Activated CD4-positive, alpha-beta T cell treated with anti-CD3 and anti-CD28 coated beads, Interleukin-2, amount 50 U/mL, for 16 hours (primary cell): ENCODE measurements around the gene LTBR.

Source experiments
- DNase-seq: peaks from one replicate; pipeline ENCODE4 v3.0.0-alpha.2; 2020

The LTBR gene

DNA sequence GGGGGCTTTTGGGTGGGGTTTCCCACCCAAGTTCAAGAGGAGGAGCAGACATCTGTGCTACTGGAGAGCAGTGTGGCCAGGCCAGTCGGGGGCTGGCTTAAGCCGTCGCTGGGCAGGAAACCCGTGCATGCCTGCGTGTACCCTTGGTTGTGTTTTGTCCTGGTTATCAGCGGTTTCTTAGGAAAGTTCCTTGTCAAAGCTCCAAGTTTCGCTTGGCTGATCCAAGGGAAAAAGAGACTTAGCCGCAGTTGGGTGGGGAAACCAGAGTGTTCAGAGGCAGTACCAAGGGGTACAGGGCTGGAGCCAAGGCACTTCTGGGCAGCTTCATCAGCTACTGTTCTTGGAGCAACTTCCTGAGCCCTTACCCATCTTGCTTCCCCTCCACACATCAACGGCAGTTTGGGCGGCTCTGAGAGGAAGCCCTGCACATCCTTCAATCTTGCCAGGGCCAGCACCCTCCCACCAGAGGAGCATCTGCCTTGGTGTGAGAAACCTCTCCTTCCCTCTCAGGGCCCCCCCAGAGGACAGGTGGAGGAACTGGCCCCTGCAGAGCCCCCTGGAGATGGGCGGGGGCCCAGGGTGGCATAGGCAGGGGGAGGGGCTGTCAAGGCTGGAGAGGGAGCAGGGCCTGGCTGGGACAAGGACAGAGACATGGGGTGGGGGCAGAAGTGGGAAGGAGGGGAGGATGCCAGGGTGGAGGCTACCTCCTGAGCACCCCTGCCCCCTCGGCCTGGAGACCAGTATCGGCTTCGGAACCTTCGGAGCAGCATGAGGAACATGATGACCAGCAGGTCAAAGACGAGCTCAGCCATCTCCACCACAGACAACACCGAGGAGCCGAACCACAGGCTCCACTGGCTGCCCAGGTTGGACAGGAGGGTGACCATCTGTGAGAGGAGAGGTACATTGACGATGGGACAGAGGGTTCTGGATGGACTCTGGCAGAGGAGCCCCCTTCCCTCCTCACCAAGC, 36.3 kb upstream of the LTBR start:
- no peak for DNase-seq

DNA sequence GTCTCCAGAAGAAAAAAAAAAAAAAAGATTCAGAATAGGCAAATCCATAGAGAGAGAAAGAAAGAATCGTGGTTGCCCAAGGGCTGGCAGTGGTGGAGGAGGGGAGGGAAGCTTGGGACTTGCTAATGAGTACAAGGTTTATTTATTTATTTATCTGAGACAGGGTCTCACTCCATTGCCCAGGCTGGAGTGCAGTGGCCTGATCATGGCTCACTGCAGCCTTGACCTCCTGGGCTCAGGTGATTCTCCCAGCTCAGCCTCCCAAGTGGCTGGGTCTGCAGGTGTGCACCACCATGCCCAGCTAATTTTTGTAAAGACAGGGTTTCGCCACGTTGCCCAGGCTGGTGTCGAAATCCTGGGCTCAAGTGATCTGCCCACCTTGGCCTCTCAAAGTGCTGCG, 32.3 kb upstream of the LTBR start:
- DNase-seq, result no peak

DNA sequence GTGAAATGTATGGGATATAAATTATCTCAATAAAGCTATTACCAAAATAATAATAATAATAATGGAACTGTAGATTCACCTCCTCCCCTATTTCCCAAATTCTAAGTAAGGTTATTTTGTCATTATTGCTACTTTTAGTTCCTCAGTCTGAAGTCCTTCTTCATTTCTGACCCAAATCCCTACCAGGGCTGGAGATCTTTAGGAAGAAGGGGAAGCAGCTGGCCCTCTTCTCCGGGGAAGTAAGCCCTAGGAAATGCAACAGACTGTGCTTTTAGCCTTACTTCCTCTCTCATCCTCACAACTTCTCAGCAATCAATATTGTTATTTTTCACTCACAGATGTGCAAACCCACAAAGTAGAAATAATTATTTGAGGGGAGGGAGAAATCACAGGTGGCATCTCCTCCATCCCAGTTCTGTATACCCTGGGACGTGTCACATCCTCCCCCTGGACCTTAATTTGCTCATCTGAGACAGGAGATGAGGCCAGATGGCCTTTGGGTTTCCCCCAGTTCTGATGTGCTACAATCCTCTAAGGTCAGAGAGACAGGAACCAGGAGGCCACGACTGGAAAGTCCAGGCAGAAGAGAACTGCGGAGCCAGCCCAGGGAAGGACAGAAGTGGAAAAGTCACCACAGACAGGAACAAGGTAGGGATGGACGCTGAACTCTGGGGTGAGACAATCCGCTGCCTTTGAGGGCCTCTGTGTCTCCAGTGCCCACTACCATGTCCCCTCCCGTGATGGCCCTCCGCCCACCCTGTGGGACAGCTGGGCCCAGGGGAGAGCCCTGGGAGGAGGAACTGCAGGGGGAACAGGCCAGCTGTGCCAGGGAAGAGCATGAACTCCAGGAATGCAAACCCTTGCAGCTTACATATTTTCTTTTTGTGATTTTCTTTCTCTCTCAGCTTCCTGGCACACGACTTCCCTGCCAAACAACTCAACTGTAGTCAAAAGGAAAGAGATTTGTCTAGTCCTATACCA, 31.5 kb upstream of the LTBR start:
- no peak for DNase-seq

DNA sequence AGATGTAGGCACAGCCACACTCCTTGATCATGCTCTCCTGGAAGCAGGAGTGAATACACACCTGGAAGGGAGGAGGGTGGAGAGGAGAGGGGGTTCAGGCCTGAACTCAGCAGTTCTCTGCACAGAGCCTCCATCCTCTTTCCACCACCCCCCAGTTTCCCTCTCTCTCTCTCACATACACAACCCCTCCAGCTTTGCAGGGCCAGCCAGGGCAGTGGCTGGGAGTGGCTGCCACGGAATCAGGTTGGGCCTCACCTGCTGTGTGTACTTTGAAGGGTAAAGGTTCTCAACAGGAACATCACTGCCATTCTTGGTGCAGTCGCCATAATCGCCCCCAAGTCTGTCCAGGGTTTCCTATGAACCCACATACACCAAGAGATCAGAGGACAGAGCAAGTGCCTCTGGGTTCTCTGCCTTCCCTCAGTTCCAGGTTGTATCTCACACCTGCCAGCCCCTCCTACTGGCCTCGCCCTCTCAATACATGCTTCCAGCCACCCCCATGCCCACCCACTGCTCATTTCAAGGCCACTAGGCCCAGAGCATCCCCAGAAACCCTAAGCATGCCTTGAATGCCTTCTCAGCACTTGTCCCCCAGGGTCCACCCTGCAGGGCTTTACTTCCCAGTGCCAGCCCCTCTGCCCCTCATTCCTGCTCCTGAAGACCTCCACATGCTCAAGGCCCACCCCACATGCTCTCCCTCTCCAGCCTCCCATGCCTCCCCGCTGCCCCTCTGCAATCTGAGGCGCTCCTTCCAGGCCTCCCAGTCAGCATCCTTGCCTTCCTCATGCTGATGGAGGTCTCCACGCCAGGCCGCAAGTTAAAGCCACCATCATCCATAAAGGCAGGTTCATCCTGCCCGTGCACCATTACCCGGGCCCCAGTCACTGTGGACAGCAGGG, 29.2 kb upstream of the LTBR start:
- DNase-seq, result no peak

DNA sequence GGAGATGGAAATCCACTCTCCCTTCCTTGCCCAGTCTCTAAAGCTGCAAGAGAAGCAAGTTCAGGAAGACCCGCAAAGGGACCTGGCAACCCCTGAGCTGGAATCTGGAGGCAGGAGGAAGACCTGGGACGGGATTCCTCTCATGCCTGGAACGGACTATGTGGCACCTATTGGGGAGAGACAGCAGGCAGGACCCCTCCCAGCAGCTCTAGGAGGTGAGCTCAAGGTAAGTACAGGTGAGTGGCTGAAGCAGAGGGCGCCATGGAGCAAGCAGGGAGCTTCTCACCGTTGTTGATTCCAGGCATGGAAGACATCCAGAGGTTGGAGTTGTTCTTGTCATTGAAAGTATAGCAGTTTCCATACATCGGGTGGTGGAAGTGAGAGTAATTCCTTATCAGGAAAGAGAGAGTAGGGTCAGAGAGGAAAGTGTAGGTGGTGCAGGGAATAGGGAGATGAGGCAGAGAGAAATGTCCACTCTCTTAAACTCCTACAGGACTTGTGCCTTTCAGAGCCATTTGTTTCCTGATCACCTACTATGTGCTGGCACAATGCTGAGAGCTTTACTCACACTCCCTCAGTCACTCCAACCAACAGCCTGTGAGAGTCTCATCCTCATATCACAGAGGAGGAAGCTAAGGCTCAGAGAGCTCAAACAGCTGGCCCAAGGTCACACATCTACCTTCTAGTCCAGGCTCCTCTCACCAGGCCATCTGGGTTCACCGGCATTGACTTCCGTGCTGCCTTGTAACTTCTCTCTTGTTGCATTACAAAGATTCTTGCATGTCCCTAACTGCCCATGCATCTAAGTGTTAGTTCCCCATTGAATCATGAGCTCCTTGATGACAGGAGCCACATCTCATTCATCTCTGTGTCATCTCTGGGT, 28.2 kb upstream of the LTBR start:
- no peak for DNase-seq

DNA sequence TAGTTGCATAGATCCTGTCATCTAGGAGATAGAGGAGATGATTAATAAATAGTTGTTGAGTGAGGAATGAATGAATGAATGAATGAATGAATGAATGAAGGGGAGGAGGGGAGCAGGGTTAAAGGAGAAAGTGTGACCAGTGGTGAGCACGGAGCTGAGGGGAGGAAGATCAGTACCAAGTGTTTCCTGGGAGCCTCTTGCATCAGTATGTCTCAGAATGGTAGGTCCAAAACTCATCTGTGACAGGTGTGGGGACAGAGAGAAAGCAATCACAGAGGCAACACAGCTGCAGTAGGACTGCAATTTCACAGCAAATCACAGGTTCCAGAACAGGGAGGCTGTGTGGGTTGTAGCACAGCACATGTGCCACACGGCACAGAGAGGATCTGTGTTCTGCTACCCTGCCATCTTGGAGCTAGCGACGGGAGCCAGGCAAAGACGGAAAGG, 27.6 kb upstream of the LTBR start:
- no peak for DNase-seq

DNA sequence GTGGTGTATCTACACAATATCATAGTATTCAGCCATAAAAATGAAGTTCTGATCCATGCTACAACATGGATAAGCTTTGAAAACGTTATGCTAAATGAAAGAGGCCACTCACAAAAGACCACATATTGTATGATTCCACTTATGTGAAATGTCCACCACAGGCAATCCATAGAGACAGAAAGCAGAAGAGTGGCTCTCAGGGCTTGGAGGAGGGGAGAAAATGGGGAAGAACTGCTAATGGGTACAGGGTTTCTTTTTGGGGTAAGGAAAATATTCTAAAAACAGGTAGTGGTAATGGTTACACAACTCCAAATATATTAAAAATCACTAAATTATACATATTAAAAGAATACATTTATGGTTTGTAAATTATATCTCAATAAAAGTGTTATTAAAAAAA, 25.1 kb upstream of the LTBR start:
- DNase-seq, result no peak

DNA sequence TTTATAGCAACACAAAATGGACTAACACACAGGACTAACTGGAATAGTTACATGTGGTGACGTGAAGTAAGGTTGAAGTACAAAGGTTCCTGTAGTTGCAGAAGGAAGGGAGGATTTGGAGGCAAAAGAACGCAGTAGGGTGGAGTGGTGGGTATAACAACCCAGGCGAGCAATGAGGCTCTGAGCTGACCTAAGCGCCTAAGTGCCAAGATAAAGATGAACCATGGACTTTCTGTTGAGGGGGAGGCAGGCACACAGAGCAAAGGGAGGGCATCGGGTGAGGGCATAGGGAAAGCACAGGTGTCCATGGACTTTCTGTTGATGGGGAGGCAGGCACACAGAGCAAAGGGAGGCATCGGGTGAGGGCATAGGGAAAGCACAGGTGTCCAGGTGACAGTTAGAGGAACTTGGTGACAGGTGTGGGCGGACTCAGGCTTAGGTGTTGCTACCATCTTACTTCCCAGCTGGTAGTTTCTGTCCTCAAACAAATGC, 23.8 kb upstream of the LTBR start:
- no peak for DNase-seq

DNA sequence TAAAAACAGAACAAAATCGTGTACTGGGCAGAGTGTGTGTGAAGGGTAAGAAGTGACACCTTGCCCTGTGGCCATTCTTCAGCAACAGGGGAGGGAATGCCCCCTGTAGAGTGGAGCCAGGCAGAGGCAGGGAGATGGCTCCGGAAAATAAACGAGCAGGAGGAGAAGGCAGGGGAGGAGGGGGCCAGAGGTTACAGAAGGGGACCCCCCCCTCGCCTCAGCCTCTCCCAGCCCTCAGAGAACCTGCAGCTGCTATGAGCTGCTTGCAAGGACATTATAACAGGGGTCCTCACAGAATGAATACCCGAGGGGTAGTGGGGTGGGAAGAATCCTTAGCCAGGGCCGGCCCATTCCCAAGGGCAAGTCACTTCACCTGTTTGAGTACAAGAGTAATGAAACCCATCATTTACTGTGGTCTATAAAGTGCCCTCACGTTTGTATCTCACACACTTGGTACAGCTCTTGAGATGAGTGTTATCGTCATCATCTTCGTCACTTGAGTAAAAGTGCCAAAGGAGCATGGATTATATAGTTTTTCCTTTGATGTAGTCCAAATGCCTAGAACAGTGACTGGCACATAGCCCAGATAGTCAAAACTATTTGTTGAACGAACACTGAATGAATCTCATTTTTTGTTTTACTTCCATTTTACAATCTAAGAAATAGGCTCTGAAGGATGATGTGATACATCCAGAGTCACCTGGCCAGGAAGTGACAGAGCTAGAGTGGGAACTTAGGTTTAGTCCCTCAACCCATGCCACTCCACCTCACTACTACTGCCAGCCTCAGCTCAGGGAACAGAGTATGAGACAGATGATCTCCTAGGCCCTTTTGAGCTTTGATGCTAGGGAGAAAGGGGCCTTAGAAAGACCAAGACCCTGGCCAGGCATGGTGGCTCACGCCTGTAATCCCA, 23.1 kb upstream of the LTBR start:
- DNase-seq, result no peak

DNA sequence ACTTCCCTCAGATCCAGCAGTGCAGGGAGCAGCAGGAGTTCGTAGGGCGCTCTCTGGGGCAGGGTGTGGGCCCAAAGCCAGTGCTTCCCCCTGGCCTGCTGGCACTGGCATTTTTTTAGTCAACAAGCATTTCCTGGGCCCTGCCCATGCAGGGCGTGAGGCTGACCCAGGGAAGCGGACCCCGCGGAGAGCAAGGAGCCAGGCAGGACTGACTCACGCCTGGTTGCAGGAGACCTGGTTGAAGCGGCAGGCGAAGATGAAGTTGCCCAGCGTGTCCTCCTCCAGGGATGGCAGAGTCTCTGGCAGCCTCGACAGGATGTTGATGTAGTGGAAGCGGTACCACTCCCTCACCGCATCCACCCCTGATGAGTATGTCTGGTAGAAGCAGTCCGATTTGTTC, 22.1 kb upstream of the LTBR start:
- no peak for DNase-seq

DNA sequence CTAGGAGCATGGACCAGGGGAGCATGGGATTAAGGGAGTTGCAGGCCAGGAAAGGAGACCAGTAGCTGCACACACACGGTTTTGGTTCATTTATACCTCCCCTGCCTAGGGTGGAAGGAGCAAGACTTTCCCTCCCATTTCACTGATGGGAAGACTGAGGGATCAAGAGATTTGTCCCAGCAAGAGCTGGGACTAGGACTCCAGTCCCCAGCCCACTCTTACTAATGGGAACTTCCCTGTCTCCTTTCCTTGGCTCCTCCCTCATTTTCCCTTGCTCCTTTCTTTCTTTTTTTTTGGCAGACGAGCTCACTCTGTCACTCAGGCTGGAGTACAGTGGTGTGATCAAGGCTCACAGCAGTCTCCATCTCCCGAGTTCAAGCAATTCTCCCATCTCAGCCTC, 21.6 kb upstream of the LTBR start:
- no peak for DNase-seq

DNA sequence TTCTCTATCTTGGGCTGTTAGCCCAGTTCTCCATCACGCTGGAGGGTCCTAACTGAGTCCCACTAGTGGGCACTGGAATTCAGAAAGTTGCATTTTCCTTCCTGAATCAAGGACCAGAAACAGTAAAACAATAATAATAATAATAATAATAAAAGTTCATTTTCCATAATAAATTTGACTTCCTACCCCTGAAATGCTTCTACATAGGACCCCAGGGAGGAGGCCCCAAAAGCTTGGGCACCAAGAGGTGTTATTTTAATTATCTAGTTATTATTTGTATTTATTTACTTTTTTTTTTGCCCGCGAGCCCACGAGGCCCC, 21.0 kb upstream of the LTBR start:
- DNase-seq, result no peak

DNA sequence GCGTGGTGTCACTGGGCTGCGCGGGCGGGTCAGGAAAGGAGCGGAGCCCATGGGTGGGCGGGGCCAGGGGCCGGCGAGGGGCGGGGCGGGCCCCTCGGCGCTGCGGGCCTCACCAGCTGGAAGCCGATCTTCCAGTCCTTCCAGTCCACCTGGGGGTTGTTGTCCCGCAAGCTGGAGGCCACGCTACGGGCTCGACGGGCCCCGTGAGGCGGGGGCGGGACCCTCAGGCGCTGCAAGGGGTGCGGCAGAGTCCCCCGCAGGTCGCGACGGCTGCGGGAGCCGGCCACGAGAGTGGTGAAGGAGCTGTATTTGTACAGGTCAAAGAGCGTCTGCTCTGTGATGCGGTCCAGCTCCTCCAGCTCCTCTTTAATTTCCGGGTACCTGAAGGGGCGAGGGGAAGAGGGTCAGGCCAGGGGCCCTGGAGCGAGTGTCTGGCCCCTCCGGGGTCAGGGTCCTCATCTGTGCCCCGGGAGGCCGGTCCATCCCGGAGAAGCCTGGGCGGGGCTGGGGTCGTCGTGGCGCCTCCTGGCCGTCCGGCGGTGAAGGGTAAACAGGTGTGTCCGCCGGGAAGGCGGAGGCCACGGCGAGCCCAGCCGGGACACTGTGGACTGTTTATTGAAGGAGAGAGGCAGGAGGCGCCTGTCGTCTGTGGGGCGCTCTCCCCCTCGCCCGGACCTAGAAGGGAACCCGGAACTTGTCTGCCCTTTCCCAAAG, 20.5 kb upstream of the LTBR start:
- DNase-seq, result peak; percentile 58

DNA sequence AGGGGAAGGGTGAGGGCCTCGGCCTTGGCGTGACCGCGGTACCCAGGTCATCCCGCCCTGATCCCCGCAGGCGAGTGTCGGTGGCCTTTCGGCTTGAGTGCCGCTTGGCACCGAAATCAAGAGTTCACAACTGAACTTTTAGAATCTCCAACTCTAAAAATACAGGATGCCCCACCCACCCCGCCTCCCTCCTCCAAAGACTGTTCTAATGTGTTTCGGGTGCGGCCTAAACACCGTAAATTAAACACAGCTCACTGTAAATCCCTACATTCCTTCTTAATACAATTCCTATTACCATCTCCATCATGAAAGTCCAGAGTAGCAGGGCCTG, 20.0 kb upstream of the LTBR start:
- no peak for DNase-seq

DNA sequence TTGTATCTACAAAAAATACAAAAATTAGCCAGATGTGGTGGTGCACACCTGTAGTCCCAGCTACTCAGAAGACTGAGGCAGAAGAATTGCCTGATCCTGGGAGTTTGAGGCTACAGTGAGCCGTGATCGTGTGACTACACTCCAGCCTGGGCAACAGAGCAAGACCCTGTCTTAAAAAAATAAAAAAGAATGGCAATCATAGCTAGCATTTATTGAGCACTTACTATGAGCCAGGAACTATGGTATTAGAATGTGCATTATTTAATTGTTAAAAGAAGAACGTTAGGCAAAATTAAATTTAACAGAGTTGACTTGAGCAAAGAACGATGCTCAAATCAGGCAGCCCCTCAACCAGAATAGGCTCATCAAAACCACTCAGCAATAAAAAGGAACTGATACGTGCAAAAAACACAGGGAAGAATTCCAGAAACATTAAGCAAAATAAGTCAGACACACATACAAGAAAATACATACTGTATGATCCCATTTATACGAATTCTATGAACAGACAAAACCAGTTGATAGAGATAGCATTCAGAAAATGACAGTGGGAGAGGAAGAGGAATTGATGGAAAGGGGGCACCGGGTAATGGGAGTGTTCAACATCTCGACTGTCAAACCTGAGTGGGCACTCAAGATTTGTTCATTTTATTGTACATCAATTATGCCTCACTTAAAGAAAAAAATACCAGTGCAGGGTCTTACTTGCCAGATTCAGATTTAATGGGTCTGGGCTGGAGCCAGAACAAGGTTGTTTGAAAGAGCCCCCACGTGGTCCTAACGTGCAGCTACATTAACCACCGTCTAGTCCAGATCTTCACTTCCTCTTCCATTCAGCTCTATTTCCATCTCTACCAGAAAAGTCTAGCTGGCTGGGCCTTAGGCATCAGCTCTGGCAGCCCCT, 16.6 kb upstream of the LTBR start:
- DNase-seq, result peak; percentile 44

DNA sequence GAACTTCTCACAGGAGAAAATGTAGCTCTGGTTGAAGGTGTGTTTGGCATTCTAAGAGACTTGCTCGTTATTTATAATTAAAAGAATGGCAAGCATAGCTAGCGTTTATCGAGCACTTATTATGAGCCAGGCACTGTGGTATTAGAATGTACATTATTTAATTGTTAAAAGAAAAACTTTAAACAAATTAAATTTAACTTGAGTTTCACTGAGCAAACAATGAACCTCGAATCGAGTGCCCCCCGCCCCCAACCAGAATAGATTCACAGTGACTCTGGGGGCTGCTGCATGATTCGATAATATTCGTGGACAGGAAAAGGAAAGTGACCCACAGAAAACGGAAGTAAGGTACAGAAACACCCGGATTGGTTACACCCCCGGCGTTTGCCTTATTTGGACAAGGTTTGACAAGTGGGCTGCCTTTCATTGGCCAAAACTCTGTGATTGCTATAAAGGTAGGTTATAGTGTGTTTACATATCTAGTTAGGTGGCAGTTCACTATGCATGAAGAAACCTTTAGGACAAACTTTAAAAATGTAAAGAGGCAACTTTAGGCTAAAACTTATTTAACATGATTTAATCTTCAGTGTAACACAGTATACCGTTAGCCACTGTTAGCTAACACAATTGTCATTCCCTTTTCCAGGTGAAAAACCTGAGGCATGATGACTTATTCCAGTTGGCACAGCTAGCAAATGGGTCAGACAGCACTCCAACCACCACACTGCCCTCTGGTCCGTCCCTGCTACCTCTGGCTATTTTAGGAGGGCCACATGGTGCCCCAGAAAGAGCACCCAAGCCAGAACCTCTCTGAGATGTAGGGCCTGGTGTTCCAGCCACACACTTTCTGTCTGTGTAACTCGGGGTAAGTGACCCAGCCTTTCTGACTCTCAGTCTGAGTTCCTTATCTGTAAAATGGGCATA, 15.7 kb upstream of the LTBR start:
- DNase-seq, result no peak

DNA sequence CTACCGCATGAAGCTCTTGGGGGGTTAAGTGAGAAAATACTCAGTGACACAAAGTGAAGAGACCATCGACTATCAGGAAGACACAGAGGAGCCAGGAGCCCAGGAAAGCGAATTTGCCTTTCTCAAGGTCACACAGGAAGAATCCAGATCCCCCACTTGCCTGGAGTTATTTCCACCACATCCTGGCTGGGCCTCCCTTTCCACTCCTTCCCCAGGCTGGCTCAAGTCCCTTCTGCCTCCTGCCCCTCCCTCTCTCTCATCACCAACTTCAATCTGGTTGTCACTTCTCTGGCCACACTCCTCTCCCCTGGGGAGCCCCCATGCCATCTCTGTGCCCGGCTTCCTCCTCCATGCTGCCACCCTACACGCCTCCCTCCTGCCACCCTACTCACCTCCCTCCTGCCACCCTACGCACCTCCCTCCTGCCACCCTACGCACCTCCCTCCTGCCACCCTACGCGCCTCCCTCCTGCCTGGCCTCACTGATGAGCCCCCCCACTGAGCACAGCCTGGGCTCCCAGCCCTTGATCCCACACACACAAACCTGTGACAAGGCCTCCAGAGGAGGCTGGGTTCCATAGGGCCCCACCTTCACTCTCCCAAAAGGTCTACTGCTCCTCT, 14.9 kb upstream of the LTBR start:
- DNase-seq, result no peak
